Transverse colon (tissue), 4 donors: ENCODE measurements around the gene CPEB4.

Experiments used
- EP300 ChIP-seq: sonication (generic); formaldehyde crosslinking; IDR thresholded peaks from one replicate; pipeline ENCODE4 v1.6.1; 2017; ENCODE audit warnings: antibody characterized with exemption, low read depth
- POLR2A ChIP-seq: fragments of 450-650 bp; IDR thresholded peaks from one replicate; pipeline ENCODE4 v1.6.1; 2016; ENCODE audit warnings: antibody characterized with exemption, mild to moderate bottlenecking, moderate library complexity
- POLR2AphosphoS5 ChIP-seq, 3 donors: sonication (generic); formaldehyde crosslinking; IDR thresholded peaks; one replicate each; pipeline ENCODE4 v1.6.1; 2016; ENCODE audit warnings: antibody characterized with exemption in 3 of 3
- TF ChIP-seq, protein P1 (sequence below), 5 experiments: fragments of 200-600 bp in 3 of 5; fragments of 450-650 bp in 2 of 5; sonication (generic) in 3 of 5; IDR thresholded peaks; 1 replicate in 2 of 5; 2 replicates in 3 of 5; pipeline ENCODE4 v1.5.1; 2016 to 2017; ENCODE audit warnings: antibody characterized with exemption in 5 of 5, inconsistent platforms in 3 of 5, mild to moderate bottlenecking in 2 of 5, moderate library complexity in 1 of 5

DNA sequence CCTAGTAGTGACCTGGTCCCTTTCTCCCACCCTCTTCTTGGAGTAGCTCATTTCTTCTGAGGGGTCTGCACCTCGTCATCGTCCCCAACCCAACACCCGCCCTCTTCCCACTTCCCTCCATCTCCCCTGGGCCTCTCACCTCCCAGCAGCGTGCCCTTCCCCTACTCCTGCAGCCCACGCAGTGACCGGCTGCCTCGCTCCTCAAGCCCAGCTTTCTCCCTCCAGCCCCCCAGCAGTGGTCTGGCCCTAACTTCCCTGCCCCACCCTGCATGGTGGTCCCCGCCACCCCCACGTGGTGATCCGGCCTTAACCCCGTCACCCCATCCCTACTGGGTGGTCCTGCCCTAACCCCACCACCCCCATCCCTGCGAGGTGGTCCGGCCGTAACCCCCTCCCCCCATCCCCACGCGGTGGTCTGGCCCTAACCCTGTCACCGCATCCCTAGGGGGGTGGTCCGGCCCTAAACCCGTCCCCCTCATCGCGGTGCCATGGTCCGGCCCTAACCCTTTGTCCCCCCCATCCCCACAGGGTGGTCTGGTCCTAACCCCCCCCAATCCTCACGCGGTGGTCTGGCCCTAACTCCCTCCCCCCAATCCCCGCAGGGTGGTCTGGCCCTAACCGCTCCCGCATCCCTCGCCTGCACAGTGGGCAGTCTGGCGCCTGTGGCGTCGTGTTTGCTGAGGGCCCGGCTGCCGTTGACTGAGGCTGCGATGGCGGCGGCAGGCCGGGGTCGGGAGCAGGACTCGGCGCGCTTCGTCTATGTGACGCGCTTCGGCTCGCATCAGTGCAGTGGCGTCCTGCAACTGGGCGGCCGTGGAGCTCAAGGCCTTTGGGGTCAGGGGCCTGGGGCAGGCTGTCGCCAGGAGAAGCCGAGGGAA, 100.6 kb downstream of the CPEB4 start, which contains the start of gene C5orf47:
- TF ChIP-seq, protein P1, sequence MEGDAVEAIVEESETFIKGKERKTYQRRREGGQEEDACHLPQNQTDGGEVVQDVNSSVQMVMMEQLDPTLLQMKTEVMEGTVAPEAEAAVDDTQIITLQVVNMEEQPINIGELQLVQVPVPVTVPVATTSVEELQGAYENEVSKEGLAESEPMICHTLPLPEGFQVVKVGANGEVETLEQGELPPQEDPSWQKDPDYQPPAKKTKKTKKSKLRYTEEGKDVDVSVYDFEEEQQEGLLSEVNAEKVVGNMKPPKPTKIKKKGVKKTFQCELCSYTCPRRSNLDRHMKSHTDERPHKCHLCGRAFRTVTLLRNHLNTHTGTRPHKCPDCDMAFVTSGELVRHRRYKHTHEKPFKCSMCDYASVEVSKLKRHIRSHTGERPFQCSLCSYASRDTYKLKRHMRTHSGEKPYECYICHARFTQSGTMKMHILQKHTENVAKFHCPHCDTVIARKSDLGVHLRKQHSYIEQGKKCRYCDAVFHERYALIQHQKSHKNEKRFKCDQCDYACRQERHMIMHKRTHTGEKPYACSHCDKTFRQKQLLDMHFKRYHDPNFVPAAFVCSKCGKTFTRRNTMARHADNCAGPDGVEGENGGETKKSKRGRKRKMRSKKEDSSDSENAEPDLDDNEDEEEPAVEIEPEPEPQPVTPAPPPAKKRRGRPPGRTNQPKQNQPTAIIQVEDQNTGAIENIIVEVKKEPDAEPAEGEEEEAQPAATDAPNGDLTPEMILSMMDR (IDR thresholded peaks at IDR 0.05), result no peak
- TF ChIP-seq EP300 (no peak), POLR2AphosphoS5 (IDR thresholded peaks at IDR 0.05) (no peak), POLR2A (no peak)
